Body of pancreas (tissue), 4 donors: ENCODE measurements around the gene DUSP14. TPM values are rescaled to one million over a fixed set of nuclear protein-coding genes. Genes with fewer than 3 reads are reported as not detected.

Source experiments
- ATAC-seq: fragments of 150-250 bp; one replicate; pipeline ENCODE4 v1.9.1; 2016
- DNase-seq, 4 donors: peaks; one replicate each; pipeline ENCODE4 v3.0.0-alpha.2; 2019
- H3K27ac ChIP-seq, 4 donors: fragments of 200-600 bp; sonication (generic); 1 replicate in 3 of 4; 2 replicates in 1 of 4; pipeline versions ENCODE4 v1.5.1 to v1.6.1; 2016 to 2019; ENCODE audit warnings: mild to moderate bottlenecking in 1 of 4, mixed read lengths in 1 of 4, moderate library complexity in 1 of 4
- H3K27me3 ChIP-seq, 2 donors: fragments of 200-600 bp; sonication (generic); one replicate each; pipeline ENCODE4 v1.6.0; 2016; ENCODE audit warnings: mild to moderate bottlenecking in 1 of 2
- H3K36me3 ChIP-seq, 2 donors: fragments of 200-600 bp; sonication (generic); replicated peaks in 1 of 2; 2 replicates each; pipeline ENCODE4 v1.5.1; 2016; ENCODE audit warnings: low read depth in 2 of 2; ENCODE audit not compliant: insufficient read depth in 1 of 2
- H3K4me1 ChIP-seq: fragments of 200-600 bp; sonication (generic); one replicate; pipeline ENCODE4 v1.6.0; 2016
- H3K4me3 ChIP-seq, 2 donors: fragments of 200-600 bp; sonication (generic); 1 replicate in 1 of 2; 2 replicates in 1 of 2; pipeline ENCODE4 v1.5.1; 2016 to 2019
- H3K9me3 ChIP-seq, 3 donors: fragments of 200-600 bp; sonication (generic); 1 replicate in 2 of 3; 2 replicates in 1 of 3; pipeline ENCODE4 v1.5.1; 2016
- CTCF ChIP-seq, 7 experiments: fragments of 450-650 bp in 4 of 7; fragments of 200-600 bp in 3 of 7; sonication (generic) in 3 of 7; IDR thresholded peaks; one replicate each; pipeline ENCODE4 v1.5.1; 2016 to 2019; ENCODE audit warnings: antibody characterized with exemption in 7 of 7
- POLR2A ChIP-seq, 3 donors: fragments of 450-650 bp; IDR thresholded peaks; one replicate each; pipeline ENCODE4 v1.6.1; 2016; ENCODE audit warnings: antibody characterized with exemption in 3 of 3, mild to moderate bottlenecking in 2 of 3
- WGBS, 2 donors: methylation state at CpG; one replicate each; pipeline ENCODE4 v1.1.5; 2017; 5-methylcytosine and 5-hydroxymethylcytosine counted together
- intact Hi-C: fragments of 100-400 bp; cut with DNase I; formaldehyde crosslinking; loops from one replicate; pipeline ENCODE4 v1.15.1; 2023
- total RNA-seq, 2 donors: library from RNA; depleted of rRNA; stranded (reverse); fragments of >200 nt; gene quantifications; one replicate each; pipeline ENCODE4 v1.1.0, GENCODE V29; 2016

Gene DUSP14
- total RNA-seq, 2 donors from 2014 or later: 9.6 to 9.9 TPM

- peaks cover 0 to 15% of the 10 kb centered on the region in 2 donors for H3K36me3 ChIP-seq
- no peaks in the 10 kb centered on the region for H3K4me1 ChIP-seq
- no peak for TF ChIP-seq CTCF (IDR thresholded peaks at IDR 0.05)
- no peak for TF ChIP-seq POLR2A (IDR thresholded peaks at IDR 0.05)
- no peak for ATAC-seq
- no peak overlapping the region for H3K27ac ChIP-seq
- H3K4me3 ChIP-seq: no peak overlapping the region
- H3K9me3 ChIP-seq: no peaks in the 10 kb centered on the region
- 90 to 96% methylated on average over 8 to 9 of the region's 9 CpGs for WGBS, 2 donors
- intact Hi-C loops: no loop called here
- no peak for DNase-seq
- no peaks in the 10 kb centered on the region for H3K27me3 ChIP-seq
These were observed 8.6 kb upstream of the DUSP14 start for GRCh38 chr17:37481001-37481665.

- H3K4me1 ChIP-seq: peaks cover 7% of the 10 kb centered on the region
- H3K4me3 ChIP-seq: no peak overlapping the region
- no peaks in the 10 kb centered on the region for H3K9me3 ChIP-seq
- H3K27ac ChIP-seq: no peak overlapping the region
- intact Hi-C loops: no loop called here
- peaks cover 0 to 3% of the 10 kb centered on the region in 2 donors for H3K36me3 ChIP-seq
- DNase-seq: no peak
- 46 to 49% methylated on average over 5 of the region's 5 CpGs for WGBS, 2 donors
- TF ChIP-seq CTCF (IDR thresholded peaks at IDR 0.05) (no peak), POLR2A (IDR thresholded peaks at IDR 0.05) (no peak)
- H3K27me3 ChIP-seq: no peaks in the 10 kb centered on the region
- ATAC-seq: no peak
These were observed 6.2 kb upstream of the DUSP14 start for GRCh38 chr17:37483311-37484039.

- peaks cover 18% of the 10 kb centered on the region for H3K4me1 ChIP-seq
- DNase-seq (no peak), ATAC-seq (no peak)
- H3K27ac ChIP-seq: no peak overlapping the region
- intact Hi-C loops: no loop called here
- TF ChIP-seq POLR2A (IDR thresholded peaks at IDR 0.05): no peak
- no peak for TF ChIP-seq CTCF (IDR thresholded peaks at IDR 0.05)
- no peaks in the 10 kb centered on the region for H3K36me3 ChIP-seq
- H3K4me3 ChIP-seq: no peak overlapping the region
- H3K9me3 ChIP-seq: no peaks in the 10 kb centered on the region
- 81 to 82% methylated on average over 1 of the region's 1 CpG for WGBS, 2 donors
- H3K27me3 ChIP-seq: no peaks in the 10 kb centered on the region
These were observed 3.6 kb upstream of the DUSP14 start for GRCh38 chr17:37485938-37486570.

GRCh38 chr17:37488009-37488604 is 1.6 kb upstream of the DUSP14 start:
- no peaks in the 10 kb centered on the region for H3K27me3 ChIP-seq
- H3K36me3 ChIP-seq: no peaks in the 10 kb centered on the region
- no peaks in the 10 kb centered on the region for H3K9me3 ChIP-seq
- peaks cover 22% of the 10 kb centered on the region for H3K4me1 ChIP-seq
- ATAC-seq (peak; percentile 36), DNase-seq (peak in 1 of 4 donors; percentile 46)
- no peak for TF ChIP-seq POLR2A (IDR thresholded peaks at IDR 0.05)
- TF ChIP-seq CTCF (IDR thresholded peaks at IDR 0.05): no peak
- intact Hi-C loops: no loop called here
- 28 to 33% methylated on average over 7 of the region's 7 CpGs for WGBS, 2 donors
- no peak overlapping the region for H3K4me3 ChIP-seq
- H3K27ac ChIP-seq: peak overlapping the region; percentile 93 to 98 (median 96)
